ENCODE measurements around the gene HACE1.
"Not testable (repeated sequence)": the region's sequence is repeated elsewhere in the genome, so short reads cannot be mapped to it uniquely, and the experiment has no call there.

The HACE1 gene, protein sequence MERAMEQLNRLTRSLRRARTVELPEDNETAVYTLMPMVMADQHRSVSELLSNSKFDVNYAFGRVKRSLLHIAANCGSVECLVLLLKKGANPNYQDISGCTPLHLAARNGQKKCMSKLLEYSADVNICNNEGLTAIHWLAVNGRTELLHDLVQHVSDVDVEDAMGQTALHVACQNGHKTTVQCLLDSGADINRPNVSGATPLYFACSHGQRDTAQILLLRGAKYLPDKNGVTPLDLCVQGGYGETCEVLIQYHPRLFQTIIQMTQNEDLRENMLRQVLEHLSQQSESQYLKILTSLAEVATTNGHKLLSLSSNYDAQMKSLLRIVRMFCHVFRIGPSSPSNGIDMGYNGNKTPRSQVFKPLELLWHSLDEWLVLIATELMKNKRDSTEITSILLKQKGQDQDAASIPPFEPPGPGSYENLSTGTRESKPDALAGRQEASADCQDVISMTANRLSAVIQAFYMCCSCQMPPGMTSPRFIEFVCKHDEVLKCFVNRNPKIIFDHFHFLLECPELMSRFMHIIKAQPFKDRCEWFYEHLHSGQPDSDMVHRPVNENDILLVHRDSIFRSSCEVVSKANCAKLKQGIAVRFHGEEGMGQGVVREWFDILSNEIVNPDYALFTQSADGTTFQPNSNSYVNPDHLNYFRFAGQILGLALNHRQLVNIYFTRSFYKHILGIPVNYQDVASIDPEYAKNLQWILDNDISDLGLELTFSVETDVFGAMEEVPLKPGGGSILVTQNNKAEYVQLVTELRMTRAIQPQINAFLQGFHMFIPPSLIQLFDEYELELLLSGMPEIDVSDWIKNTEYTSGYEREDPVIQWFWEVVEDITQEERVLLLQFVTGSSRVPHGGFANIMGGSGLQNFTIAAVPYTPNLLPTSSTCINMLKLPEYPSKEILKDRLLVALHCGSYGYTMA

GRCh38 chr6:104859225-104860146 lies at the start of gene HACE1:
HACE1 (minus strand) TSS chr6:104859919; CDS start chr6:104859642, 277 bp downstream.
- peak; percentile 94 for DNase-seq

GRCh38 chr6:104908888-104909525 lies 49.3 kb upstream of the HACE1 start:
- DNase-seq = no peak

- DNase-seq = no peak
These were observed 48.5 kb upstream of the HACE1 start for GRCh38 chr6:104908031-104908887.

GRCh38 chr6:104898893-104899292 lies 39.2 kb upstream of the HACE1 start:
- DNase-seq = not testable (repeated sequence)

DNA sequence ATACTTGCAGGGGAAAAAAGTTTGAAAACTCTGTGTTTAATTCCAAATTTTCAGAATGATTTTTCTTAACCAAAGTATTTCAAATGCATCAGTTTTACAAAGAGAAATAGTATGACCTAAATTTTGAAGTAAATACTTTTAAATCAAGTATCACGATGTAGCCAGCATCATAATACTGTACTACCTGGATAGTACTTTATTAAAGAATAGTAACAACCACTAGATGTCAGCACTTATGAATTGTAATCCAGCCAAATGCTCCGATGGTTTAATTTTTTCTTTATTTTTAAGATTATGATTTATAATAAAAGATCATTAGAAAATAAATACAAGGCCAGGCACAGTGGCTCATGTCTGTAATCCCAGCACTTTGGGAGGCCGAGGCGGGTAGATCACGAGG lies 37.2 kb upstream of the HACE1 start:
- DNase-seq = peak; percentile 22

DNA sequence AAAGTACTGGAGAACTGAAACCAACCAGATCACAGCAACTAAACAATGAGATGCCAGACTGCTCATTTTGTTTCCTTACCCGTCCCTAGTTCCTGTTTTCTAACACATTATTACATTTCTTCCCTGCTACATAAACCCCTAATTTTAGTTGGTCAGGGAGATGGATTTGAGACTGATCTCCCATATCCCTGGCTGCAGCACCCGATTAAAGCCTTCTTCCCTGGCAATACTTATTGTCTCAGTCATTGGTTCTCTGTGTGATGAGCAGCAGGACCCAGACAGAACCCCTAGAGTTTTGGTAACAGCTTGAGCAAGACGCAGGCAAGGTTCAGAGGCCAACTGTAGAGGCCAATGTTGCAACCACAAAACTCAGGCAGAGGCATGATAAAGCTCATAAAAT lies 28.3 kb upstream of the HACE1 start:
- no peak for DNase-seq

- peak; percentile 73 for DNase-seq
These were observed 27.6 kb upstream of the HACE1 start for GRCh38 chr6:104887350-104887749.

GRCh38 chr6:104885518-104886043 lies 25.9 kb upstream of the HACE1 start:
- DNase-seq = no peak

GRCh38 chr6:104884867-104885517 lies 25.3 kb upstream of the HACE1 start:
- DNase-seq = no peak

- DNase-seq = no peak
These were observed 22.4 kb upstream of the HACE1 start for GRCh38 chr6:104881964-104882668.

DNA sequence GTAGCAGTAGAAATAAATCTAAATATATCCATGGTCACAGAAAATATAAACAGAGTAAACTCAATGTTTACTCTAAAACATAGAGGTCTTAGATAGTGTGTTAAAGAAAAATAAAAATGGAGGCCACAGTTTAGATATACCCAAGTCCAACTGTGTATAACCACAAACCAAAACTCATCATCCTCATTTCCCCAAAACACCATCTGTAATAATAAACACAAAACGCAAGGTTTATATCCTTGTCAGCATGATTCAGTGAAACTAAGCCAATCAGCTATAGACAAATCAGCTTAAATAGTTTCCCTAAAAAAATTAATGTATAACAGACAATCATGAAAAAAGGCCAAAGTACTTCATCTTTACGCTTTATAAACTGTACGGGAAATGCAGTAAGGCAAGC lies 2.7 kb upstream of the HACE1 start:
- DNase-seq = no peak

GRCh38 chr6:104860221-104860620 lies 502 bp upstream of the HACE1 start:
- no peak for DNase-seq

DNA sequence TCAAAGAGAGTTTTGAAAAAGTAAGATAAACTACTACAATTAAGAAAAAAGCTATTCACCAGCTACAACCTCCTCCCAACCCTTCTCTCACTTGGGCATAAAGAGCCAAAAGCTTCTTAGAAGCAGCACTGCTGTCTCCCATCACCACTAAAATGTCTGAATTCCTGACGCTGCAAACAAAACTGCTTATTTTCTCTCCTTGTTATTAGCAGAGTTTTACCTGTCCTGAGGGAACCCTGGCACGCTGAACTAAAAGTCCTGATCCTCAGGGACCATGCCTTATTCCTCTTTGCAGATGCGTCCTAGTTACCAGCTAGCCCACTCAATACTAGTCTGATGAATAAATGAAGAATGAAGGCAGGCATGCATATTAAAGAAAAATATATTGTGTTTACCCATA lies 1.1 kb downstream of the HACE1 start:
- DNase-seq = peak; percentile 7

- DNase-seq = no peak
These were observed 4.2 kb downstream of the HACE1 start for GRCh38 chr6:104855507-104855906.

DNA sequence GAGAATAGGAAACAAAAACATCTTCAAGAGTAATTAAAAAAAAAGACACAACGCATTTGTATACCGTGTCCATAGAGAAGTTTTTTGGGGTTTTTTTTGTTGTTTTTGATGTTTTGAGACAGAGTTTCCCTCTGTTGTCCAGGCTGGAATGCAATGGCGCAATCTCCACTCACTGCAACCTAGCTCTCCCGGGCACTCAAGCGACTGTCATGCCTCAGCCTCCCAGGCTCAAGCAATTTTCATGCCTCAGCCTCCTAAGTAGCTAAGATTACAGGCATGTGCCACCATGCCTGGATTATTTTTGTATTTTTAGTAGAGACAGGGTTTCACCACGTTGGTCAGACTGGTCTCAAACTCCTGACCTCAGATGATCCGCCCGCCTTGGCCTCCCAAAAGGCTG lies 12.0 kb downstream of the HACE1 start:
- not testable (repeated sequence) for DNase-seq

- DNase-seq = no peak
These were observed 16.5 kb downstream of the HACE1 start for GRCh38 chr6:104843229-104843628.

GRCh38 chr6:104837158-104837557 lies 22.6 kb downstream of the HACE1 start:
- DNase-seq = no peak

- not testable (repeated sequence) for DNase-seq
These were observed 23.2 kb downstream of the HACE1 start for GRCh38 chr6:104836479-104837020.

DNA sequence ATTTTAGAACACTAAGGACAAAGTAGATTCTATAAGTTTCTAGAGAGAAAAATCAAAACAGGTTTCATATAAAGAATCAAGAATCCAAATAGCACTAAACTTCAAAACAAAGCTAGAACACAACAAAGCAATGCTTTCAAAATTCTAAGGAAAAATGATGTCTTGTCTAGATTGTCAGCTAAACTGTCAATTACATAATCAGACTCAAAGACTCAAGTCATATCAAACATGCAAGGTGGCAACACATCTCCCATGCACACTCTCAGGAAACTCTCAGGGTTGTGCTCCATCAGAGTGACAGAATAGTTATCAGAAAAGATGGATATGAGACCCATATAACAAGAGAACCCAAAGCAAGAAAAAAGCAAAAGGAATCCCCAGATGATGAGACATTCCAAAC lies 23.9 kb downstream of the HACE1 start:
- DNase-seq = no peak
